Measurements from ENCODE around the gene VMP1.
A peak's percentile ranks its signal among the peaks of the same experiment; 100 is the strongest.

Gene VMP1

DNA sequence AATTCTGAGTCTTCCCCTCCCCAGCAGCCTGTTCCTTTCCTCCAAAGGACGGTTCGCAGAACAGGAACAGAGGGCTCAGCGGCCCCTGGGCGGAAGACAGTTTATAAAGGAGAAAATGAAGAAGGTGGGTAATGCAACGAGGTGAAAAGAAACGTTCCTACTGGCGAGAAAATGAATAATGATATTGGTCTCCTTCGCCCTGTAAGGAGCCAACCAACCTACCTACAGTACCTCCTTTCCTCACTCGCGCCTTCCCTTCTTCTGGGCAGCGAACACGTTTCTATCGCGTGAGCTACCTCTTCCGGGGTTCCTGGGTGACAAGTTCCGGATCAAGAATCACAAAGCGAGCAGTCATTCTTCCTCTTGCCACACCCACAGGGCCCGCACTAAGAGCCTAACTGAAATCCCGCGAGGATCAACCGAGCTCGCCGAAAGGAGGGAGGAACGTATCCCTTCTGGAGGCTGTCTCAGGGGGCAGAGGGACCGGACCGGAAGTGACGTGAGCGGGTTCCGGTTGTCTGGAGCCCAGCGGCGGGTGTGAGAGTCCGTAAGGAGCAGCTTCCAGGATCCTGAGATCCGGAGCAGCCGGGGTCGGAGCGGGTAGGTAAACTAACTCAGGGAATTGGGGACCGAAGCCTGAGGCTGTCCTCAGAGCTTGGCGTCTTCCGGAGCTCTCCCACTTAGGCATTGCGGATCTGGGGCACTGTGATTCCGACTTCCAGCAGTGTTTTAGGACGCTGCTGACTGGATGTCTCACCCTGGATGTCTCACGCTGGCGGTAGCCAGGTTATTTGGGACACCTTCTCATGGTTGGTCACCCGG is at the start of gene VMP1, which contains the start of gene PTRH2:
TSS of gene VMP1 (plus strand) at position 506 of the 822 bp plus-strand sequence. CDS start 23,793 bp downstream, outside the sequence.
TSS of gene PTRH2 (minus strand) at position 282 of the 822 bp plus-strand sequence. CDS start 9,452 bp downstream, outside the sequence.
- Mint-ChIP-seq H3K4me1 (ENCODE audit: low read depth) (peaks cover 72% of the 10 kb centered on the region), H3K36me3 (ENCODE audit: low read depth) (peaks cover 65% of the 10 kb centered on the region), H3K4me3 (peak within 1 kb of the TSS; percentile 99), H3K27ac (peak within 1 kb of the TSS; percentile 99), H3K9me3 (no peaks in the 10 kb centered on the region), H3K27me3 (no peaks in the 10 kb centered on the region)
- peak; percentile 91 for DNase-seq

DNA sequence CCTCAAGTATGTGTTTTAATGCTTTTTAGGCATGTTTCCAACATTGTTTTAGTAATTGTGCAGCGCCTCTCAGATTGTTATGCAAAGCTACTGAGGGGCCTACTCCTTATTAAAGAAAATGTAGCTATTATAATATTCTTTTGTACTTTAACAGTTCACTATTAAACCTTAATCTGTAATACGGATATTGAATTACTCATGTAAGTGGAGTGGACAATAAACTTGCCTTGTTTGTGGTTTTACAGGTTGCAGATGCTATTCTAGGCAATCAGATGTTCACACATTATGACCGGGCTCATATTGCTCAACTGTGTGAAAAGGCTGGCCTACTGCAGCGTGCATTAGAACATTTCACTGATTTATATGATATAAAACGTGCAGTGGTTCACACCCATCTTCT is 41.2 kb upstream of the VMP1 start:
- Mint-ChIP-seq H3K27me3 (no peaks in the 10 kb centered on the region), H3K36me3 (ENCODE audit: low read depth) (peaks cover 95% of the 10 kb centered on the region), H3K4me1 (ENCODE audit: low read depth) (peaks cover 36% of the 10 kb centered on the region), H3K4me3 (no peak overlapping the region), H3K27ac (no peak overlapping the region), H3K9me3 (no peaks in the 10 kb centered on the region)
- no peak for DNase-seq

DNA sequence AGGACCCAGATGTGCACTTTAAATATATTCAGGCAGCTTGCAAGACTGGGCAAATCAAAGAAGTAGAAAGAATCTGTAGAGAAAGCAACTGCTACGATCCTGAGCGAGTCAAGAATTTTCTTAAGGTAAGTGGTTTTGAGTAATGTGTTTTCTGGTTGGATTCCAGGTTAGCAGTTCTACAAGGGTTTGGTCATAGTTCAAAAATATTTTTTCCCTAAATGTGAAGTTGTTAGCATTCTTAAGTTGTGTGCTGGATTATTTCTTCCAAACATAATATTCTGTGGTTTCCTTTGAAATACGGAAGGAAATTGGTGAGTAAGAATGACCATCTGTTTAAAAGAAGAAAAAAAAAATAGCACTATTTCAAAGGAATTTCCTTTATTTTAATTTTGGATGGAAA is 38.6 kb upstream of the VMP1 start:
- DNase-seq: no peak
- peak overlapping the region; percentile 81 for H3K27ac Mint-ChIP-seq
- H3K4me1 Mint-ChIP-seq (ENCODE audit: low read depth): peaks cover 43% of the 10 kb centered on the region
- no peak overlapping the region for H3K4me3 Mint-ChIP-seq
- no peaks in the 10 kb centered on the region for H3K9me3 Mint-ChIP-seq
- no peaks in the 10 kb centered on the region for H3K27me3 Mint-ChIP-seq
- H3K36me3 Mint-ChIP-seq (ENCODE audit: low read depth): peaks cover 88% of the 10 kb centered on the region

DNA sequence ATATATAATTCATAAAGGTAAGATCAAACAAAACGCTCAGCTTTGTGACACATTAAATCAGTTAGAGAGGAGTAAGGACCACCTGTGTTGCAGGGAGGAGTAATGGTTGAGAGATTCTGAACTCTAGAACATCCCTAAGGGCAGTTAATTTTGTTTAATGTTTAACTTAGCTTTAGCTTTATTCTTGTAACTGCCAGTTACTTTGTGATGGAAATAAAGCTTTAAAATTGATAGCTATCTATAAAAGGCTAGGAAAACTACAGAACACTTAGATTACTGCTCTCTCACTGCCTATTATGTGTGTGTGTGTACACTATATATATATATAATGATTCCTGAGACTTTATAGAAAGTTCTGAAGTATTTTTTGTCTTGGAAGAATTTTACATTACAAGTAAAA is 38.0 kb upstream of the VMP1 start:
- H3K27ac Mint-ChIP-seq: peak overlapping the region; percentile 86
- peaks cover 43% of the 10 kb centered on the region for H3K4me1 Mint-ChIP-seq (ENCODE audit: low read depth)
- peaks cover 88% of the 10 kb centered on the region for H3K36me3 Mint-ChIP-seq (ENCODE audit: low read depth)
- no peak overlapping the region for H3K4me3 Mint-ChIP-seq
- no peak for DNase-seq
- no peaks in the 10 kb centered on the region for H3K9me3 Mint-ChIP-seq
- H3K27me3 Mint-ChIP-seq: no peaks in the 10 kb centered on the region

DNA sequence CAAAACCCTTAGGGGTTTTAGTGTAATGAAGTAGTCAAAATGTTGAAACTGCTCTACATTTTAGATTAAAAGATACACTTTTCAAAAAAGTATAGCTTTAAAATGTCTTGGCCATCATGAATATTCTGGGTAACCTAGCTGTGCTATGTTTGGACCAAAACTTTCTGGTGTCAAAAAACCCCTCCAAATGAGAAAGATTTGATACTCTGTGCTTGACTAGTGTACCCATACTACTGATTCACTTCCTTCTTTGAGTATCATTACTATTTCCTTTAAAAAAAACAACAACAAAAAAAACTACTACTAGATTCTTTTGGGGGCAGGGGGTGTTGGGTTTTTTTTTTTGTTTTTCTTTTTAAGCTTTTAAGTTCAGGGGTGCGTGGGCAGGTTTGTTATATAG is 37.5 kb upstream of the VMP1 start:
- peak overlapping the region; percentile 86 for H3K27ac Mint-ChIP-seq
- no peaks in the 10 kb centered on the region for H3K9me3 Mint-ChIP-seq
- DNase-seq: no peak
- H3K27me3 Mint-ChIP-seq: no peaks in the 10 kb centered on the region
- H3K36me3 Mint-ChIP-seq (ENCODE audit: low read depth): peaks cover 88% of the 10 kb centered on the region
- peaks cover 45% of the 10 kb centered on the region for H3K4me1 Mint-ChIP-seq (ENCODE audit: low read depth)
- H3K4me3 Mint-ChIP-seq: no peak overlapping the region

DNA sequence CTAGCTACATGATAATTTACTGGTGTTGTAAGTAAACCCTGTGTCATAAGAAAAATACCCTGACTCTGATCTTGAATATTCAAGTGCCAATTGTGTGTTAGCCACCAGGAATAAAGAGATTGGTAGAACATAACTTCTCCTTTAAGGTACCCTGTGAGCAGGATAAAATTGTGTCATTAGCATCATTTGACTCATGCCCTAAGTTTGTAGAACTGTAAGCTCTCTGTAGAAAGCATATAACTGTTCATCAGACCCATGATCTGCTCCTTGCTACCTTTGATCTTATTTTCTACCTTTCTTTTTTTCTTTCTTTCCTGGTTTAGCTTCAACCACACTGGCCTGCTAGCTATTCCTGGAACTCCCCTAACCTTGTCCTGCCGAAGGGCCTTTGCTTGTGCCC is 36.1 kb upstream of the VMP1 start:
- Mint-ChIP-seq H3K9me3 (no peaks in the 10 kb centered on the region), H3K27me3 (no peaks in the 10 kb centered on the region), H3K36me3 (ENCODE audit: low read depth) (peaks cover 89% of the 10 kb centered on the region), H3K4me1 (ENCODE audit: low read depth) (peaks cover 45% of the 10 kb centered on the region), H3K27ac (peak overlapping the region; percentile 74), H3K4me3 (no peak overlapping the region)
- DNase-seq: no peak

DNA sequence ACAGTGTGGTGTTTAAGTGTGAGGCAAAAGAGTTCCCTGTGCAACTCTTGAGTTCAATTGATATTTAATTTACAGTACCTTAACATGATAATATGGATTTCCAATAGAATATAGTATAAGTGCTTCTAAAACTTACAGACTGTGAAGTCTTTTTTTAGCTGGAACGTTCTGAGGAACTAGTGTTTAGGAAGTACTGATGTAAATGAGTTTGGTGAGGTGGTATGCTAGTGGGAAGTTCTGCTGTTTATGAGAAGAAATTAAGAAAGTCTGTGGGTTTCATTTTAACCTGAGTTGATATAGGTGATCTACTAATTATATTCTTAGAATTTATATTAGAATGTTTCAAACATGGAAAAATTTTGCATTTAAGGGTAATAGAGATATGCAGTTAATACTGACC is 32.2 kb upstream of the VMP1 start:
- H3K27me3 Mint-ChIP-seq: no peaks in the 10 kb centered on the region
- DNase-seq: no peak
- peak overlapping the region; percentile 71 for H3K27ac Mint-ChIP-seq
- no peak overlapping the region for H3K4me3 Mint-ChIP-seq
- H3K9me3 Mint-ChIP-seq: no peaks in the 10 kb centered on the region
- H3K36me3 Mint-ChIP-seq (ENCODE audit: low read depth): peaks cover 88% of the 10 kb centered on the region
- H3K4me1 Mint-ChIP-seq (ENCODE audit: low read depth): peaks cover 17% of the 10 kb centered on the region

DNA sequence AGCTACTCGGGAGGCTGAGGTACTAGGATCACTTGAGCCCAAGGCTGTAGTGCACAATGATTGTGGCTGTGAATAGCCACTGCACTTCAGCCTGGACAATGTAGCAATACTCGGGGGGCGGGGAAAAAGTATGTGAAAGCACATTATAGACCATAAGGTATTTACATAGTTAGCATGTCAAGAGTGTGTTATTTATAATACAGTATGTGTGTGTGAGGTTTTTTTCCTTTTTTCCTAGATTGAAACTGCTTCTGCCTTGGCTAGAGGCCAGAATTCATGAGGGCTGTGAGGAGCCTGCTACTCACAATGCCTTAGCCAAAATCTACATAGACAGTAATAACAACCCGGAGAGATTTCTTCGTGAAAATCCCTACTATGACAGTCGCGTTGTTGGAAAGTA is 30.7 kb upstream of the VMP1 start:
- H3K4me3 Mint-ChIP-seq: no peak overlapping the region
- peak overlapping the region; percentile 37 for H3K27ac Mint-ChIP-seq
- no peaks in the 10 kb centered on the region for H3K9me3 Mint-ChIP-seq
- peaks cover 5% of the 10 kb centered on the region for H3K4me1 Mint-ChIP-seq (ENCODE audit: low read depth)
- no peaks in the 10 kb centered on the region for H3K27me3 Mint-ChIP-seq
- no peak for DNase-seq
- peaks cover 89% of the 10 kb centered on the region for H3K36me3 Mint-ChIP-seq (ENCODE audit: low read depth)

DNA sequence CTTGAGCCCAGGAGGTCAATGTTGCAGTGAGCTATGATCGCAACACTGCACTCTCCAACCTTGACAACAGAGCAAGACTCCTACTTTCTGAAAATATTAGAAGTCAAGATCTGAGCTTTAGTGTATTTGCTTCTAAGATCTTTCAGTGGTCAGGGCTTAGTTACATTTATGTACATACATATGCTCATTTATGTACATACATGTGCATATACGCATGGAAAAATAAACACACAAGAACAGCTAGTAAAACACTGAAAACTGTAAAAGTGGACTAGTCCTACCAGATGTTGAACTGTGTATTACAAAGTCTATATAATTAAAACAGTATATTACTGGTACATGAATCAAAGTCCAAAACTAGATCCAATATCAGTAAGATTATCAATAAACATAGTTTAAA is 28.5 kb upstream of the VMP1 start:
- no peak overlapping the region for H3K4me3 Mint-ChIP-seq
- peaks cover 11% of the 10 kb centered on the region for H3K4me1 Mint-ChIP-seq (ENCODE audit: low read depth)
- peaks cover 96% of the 10 kb centered on the region for H3K36me3 Mint-ChIP-seq (ENCODE audit: low read depth)
- H3K9me3 Mint-ChIP-seq: no peaks in the 10 kb centered on the region
- DNase-seq: no peak
- H3K27ac Mint-ChIP-seq: peak overlapping the region; percentile 65
- H3K27me3 Mint-ChIP-seq: no peaks in the 10 kb centered on the region

DNA sequence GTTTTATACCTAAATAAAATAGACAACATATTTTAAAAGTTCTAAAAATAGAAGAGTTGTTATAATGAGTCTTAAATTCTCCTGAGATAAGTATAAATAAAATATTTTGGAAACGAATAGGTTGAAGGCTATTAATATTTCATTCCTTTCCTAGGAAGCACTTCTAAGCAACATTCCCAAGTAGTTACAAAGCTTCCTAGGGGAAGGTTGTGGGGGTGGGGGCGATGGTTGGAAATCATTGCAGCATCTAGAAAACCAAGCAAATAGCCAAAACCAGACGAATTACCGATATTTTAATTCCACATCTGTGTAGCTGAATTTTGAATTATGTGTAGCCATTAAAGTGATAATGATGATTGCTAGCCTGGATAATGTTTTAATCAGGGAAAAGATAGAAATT is 27.1 kb upstream of the VMP1 start:
- peaks cover 9% of the 10 kb centered on the region for H3K4me1 Mint-ChIP-seq (ENCODE audit: low read depth)
- DNase-seq: no peak
- H3K27me3 Mint-ChIP-seq: no peaks in the 10 kb centered on the region
- no peaks in the 10 kb centered on the region for H3K9me3 Mint-ChIP-seq
- H3K36me3 Mint-ChIP-seq (ENCODE audit: low read depth): peaks cover 96% of the 10 kb centered on the region
- H3K27ac Mint-ChIP-seq: peak overlapping the region; percentile 18
- H3K4me3 Mint-ChIP-seq: no peak overlapping the region

DNA sequence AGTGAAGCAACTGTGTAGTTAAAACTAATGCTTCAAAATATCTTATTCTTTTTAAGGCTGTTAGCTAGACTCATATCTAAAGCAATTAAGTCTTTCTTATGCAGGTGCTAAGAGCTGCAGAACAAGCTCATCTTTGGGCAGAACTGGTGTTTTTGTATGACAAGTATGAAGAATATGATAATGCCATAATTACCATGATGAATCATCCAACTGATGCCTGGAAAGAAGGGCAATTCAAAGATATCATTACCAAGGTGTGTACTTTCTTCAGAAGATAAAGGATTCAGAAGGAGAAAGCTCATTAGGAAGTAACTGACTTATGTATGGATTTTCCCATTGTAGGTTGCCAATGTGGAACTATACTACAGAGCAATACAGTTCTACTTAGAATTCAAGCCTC is 24.2 kb upstream of the VMP1 start:
- Mint-ChIP-seq H3K27ac (peak overlapping the region; percentile 41), H3K27me3 (no peaks in the 10 kb centered on the region), H3K36me3 (ENCODE audit: low read depth) (peaks cover 96% of the 10 kb centered on the region), H3K4me3 (no peak overlapping the region), H3K9me3 (no peaks in the 10 kb centered on the region), H3K4me1 (ENCODE audit: low read depth) (peaks cover 19% of the 10 kb centered on the region)
- no peak for DNase-seq

DNA sequence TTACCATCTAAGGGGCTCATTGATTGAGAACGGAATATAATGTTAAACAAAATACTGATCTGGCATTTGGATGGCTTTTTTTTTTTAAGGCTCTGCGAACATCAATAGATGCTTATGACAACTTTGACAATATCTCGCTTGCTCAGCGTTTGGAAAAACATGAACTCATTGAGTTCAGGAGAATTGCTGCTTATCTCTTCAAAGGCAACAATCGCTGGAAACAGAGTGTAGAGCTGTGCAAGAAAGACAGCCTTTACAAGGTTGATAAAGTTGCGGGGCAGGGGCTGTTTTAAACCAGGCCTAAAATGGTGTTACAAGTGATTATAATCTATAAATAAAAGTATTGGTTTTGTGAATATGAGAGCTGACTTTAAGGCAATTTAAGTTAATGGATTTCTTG is 22.5 kb upstream of the VMP1 start:
- peak overlapping the region; percentile 74 for H3K27ac Mint-ChIP-seq
- H3K9me3 Mint-ChIP-seq: no peaks in the 10 kb centered on the region
- H3K36me3 Mint-ChIP-seq (ENCODE audit: low read depth): peaks cover 97% of the 10 kb centered on the region
- no peaks in the 10 kb centered on the region for H3K27me3 Mint-ChIP-seq
- no peak for DNase-seq
- peaks cover 30% of the 10 kb centered on the region for H3K4me1 Mint-ChIP-seq (ENCODE audit: low read depth)
- no peak overlapping the region for H3K4me3 Mint-ChIP-seq

DNA sequence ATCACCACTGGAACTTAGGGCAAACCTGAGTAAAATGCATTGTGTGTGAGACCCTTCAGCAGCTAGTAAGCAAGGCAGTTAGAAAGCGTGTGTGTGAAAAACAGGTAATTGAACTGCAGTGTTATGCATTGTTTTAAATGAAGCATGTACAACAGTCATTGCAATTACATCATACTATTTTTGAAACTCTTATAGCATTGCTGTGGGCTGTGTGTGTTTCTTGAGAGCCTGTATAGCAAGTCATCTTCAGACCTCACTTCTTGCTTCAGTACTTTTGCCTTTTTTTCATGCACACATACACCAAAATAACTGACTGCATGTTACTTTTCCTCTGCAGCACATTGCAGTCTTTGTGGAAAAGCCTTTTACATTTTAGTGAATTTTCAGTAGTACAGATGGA is 19.4 kb upstream of the VMP1 start:
- Mint-ChIP-seq H3K36me3 (ENCODE audit: low read depth) (peaks cover 95% of the 10 kb centered on the region), H3K4me1 (ENCODE audit: low read depth) (peaks cover 27% of the 10 kb centered on the region), H3K4me3 (no peak overlapping the region), H3K27ac (peak overlapping the region; percentile 71), H3K9me3 (no peaks in the 10 kb centered on the region), H3K27me3 (no peaks in the 10 kb centered on the region)
- no peak for DNase-seq

DNA sequence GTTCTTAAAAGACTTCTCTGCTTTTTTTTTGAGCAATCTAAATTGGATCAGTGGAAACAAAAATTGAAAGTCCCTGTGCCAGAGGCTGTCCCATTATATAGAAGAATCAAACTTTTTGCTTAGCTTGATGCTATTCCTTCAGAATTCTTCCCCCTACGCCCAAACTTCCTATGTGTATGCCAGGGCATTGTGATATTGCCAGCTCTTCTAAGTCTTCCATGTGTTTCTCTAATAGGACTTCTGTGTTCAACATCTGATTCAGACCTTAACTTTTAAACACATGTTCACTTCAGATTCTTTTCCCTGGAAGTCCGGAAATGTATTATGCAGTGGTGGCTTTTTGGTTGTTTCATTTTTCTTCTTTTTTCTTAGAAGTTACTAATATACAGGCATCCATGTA is 19.0 kb upstream of the VMP1 start:
- no peaks in the 10 kb centered on the region for H3K9me3 Mint-ChIP-seq
- no peaks in the 10 kb centered on the region for H3K27me3 Mint-ChIP-seq
- DNase-seq: no peak
- peaks cover 95% of the 10 kb centered on the region for H3K36me3 Mint-ChIP-seq (ENCODE audit: low read depth)
- peak overlapping the region; percentile 49 for H3K27ac Mint-ChIP-seq
- no peak overlapping the region for H3K4me3 Mint-ChIP-seq
- peaks cover 24% of the 10 kb centered on the region for H3K4me1 Mint-ChIP-seq (ENCODE audit: low read depth)

DNA sequence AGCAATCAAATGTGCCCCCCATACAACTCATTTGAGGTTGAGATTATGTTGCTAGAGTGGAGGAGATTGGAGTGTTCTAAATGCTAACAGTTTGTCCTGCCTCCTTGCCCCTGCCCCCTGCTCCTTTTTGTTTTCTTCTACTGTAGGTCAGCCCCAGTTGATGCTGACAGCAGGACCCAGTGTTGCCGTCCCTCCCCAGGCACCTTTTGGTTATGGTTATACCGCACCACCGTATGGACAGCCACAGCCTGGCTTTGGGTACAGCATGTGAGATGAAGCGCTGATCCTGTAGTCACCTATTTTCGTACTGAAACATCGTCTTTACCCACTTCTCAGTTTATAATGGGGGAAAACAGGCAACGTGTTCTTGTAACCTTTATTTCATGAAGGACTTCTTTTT is 13.9 kb upstream of the VMP1 start:
- no peaks in the 10 kb centered on the region for H3K9me3 Mint-ChIP-seq
- peaks cover 37% of the 10 kb centered on the region for H3K4me1 Mint-ChIP-seq (ENCODE audit: low read depth)
- no peaks in the 10 kb centered on the region for H3K27me3 Mint-ChIP-seq
- H3K4me3 Mint-ChIP-seq: no peak overlapping the region
- DNase-seq: no peak
- H3K36me3 Mint-ChIP-seq (ENCODE audit: low read depth): peaks cover 97% of the 10 kb centered on the region
- H3K27ac Mint-ChIP-seq: peak overlapping the region; percentile 52
